Body of pancreas (tissue), 4 donors: ENCODE measurements around the gene SLC25A19. TPM values are rescaled to one million over a fixed set of nuclear protein-coding genes. Genes with fewer than 3 reads are reported as not detected.

Experiments used
- ATAC-seq: fragments of 150-250 bp; one replicate; pipeline ENCODE4 v1.9.1; 2016
- DNase-seq, 4 donors: peaks; one replicate each; pipeline ENCODE4 v3.0.0-alpha.2; 2019
- H3K27ac ChIP-seq, 4 donors: fragments of 200-600 bp; sonication (generic); 1 replicate in 3 of 4; 2 replicates in 1 of 4; pipeline versions ENCODE4 v1.5.1 to v1.6.1; 2016 to 2019; ENCODE audit warnings: mild to moderate bottlenecking in 1 of 4, mixed read lengths in 1 of 4, moderate library complexity in 1 of 4
- H3K27me3 ChIP-seq, 2 donors: fragments of 200-600 bp; sonication (generic); one replicate each; pipeline ENCODE4 v1.6.0; 2016; ENCODE audit warnings: mild to moderate bottlenecking in 1 of 2
- H3K36me3 ChIP-seq, 2 donors: fragments of 200-600 bp; sonication (generic); replicated peaks in 1 of 2; 2 replicates each; pipeline ENCODE4 v1.5.1; 2016; ENCODE audit warnings: low read depth in 2 of 2; ENCODE audit not compliant: insufficient read depth in 1 of 2
- H3K4me1 ChIP-seq: fragments of 200-600 bp; sonication (generic); one replicate; pipeline ENCODE4 v1.6.0; 2016
- H3K4me3 ChIP-seq, 2 donors: fragments of 200-600 bp; sonication (generic); 1 replicate in 1 of 2; 2 replicates in 1 of 2; pipeline ENCODE4 v1.5.1; 2016 to 2019
- H3K9me3 ChIP-seq, 3 donors: fragments of 200-600 bp; sonication (generic); 1 replicate in 2 of 3; 2 replicates in 1 of 3; pipeline ENCODE4 v1.5.1; 2016
- POLR2A ChIP-seq, 3 donors: fragments of 450-650 bp; IDR thresholded peaks; one replicate each; pipeline ENCODE4 v1.6.1; 2016; ENCODE audit warnings: antibody characterized with exemption in 3 of 3, mild to moderate bottlenecking in 2 of 3
- WGBS, 2 donors: methylation state at CpG; one replicate each; pipeline ENCODE4 v1.1.5; 2017; 5-methylcytosine and 5-hydroxymethylcytosine counted together
- intact Hi-C: fragments of 100-400 bp; cut with DNase I; formaldehyde crosslinking; loops from one replicate; pipeline ENCODE4 v1.15.1; 2023
- total RNA-seq, 2 donors: library from RNA; depleted of rRNA; stranded (reverse); fragments of >200 nt; gene quantifications; one replicate each; pipeline ENCODE4 v1.1.0, GENCODE V29; 2016
- TF ChIP-seq, protein P1 (sequence below), 7 experiments: fragments of 450-650 bp in 4 of 7; fragments of 200-600 bp in 3 of 7; sonication (generic) in 3 of 7; IDR thresholded peaks; one replicate each; pipeline ENCODE4 v1.5.1; 2016 to 2019; ENCODE audit warnings: antibody characterized with exemption in 7 of 7

SLC25A19 gene
- total RNA-seq, 2 donors from 2014 or later: 7.6 to 8.3 TPM

DNA sequence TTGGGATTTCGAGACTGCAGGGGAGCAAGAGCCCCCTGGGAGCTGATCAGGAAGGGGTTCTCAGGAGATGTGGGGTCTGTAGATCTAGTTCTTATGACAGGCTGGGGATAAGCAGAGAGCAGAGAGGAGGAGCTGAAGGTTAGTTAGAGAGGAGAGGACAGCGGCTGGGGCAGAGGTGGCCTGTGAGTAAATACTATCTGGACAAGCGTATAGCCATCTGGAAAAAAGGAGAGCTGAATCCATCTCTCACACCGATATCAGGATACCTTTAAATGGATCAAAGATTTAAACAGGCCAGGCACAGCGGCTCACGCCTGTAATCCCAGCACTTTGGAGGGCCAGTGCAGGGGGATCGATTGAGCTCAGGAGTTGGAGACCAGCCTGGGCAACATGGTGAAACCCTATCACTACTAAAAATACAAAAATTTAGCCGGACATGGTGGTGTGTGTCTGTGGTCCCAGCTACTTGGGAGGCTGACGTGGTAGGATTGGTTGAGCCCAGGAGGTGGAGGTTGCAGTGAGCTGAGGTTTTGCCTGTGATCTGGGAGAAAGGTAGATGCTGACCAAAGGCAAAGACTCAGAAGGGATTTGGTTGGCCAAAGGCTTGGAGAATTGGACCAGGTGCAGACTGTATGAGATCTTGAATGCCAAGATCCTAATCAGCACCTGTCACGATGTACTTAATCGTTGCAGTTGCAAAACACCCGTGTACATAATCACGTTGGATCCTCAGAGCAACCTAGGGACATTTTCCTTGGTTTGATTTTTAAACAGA is 18.9 kb upstream of the SLC25A19 start:
- H3K4me1 ChIP-seq: peaks cover 19% of the 10 kb centered on the region
- H3K27me3 ChIP-seq: no peaks in the 10 kb centered on the region
- intact Hi-C loops: no loop called here
- DNase-seq (no peak), ATAC-seq (no peak)
- TF ChIP-seq, protein P1, sequence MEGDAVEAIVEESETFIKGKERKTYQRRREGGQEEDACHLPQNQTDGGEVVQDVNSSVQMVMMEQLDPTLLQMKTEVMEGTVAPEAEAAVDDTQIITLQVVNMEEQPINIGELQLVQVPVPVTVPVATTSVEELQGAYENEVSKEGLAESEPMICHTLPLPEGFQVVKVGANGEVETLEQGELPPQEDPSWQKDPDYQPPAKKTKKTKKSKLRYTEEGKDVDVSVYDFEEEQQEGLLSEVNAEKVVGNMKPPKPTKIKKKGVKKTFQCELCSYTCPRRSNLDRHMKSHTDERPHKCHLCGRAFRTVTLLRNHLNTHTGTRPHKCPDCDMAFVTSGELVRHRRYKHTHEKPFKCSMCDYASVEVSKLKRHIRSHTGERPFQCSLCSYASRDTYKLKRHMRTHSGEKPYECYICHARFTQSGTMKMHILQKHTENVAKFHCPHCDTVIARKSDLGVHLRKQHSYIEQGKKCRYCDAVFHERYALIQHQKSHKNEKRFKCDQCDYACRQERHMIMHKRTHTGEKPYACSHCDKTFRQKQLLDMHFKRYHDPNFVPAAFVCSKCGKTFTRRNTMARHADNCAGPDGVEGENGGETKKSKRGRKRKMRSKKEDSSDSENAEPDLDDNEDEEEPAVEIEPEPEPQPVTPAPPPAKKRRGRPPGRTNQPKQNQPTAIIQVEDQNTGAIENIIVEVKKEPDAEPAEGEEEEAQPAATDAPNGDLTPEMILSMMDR (IDR thresholded peaks at IDR 0.05): no peak
- no peak overlapping the region for H3K4me3 ChIP-seq
- 64 to 71% methylated on average over 12 to 13 of the region's 13 CpGs for WGBS, 2 donors
- no peaks in the 10 kb centered on the region for H3K36me3 ChIP-seq
- H3K27ac ChIP-seq: peak overlapping the region in 1 of 4 donors; percentile 71
- H3K9me3 ChIP-seq: no peaks in the 10 kb centered on the region

GRCh38 chr17:75301502-75302206 is 12.4 kb upstream of the SLC25A19 start:
- no peak for ATAC-seq

GRCh38 chr17:75301049-75301448 is 11.8 kb upstream of the SLC25A19 start:
- TF ChIP-seq, protein P1 (IDR thresholded peaks at IDR 0.05): no peak
- no peak for TF ChIP-seq POLR2A (IDR thresholded peaks at IDR 0.05)
- H3K36me3 ChIP-seq: no peaks in the 10 kb centered on the region
- DNase-seq: peak in 1 of 4 donors; percentile 27
- H3K27ac ChIP-seq: no peak overlapping the region
- 61 to 67% methylated on average over 9 of the region's 9 CpGs for WGBS, 2 donors
- no peaks in the 10 kb centered on the region for H3K27me3 ChIP-seq
- no peak for ATAC-seq
- no peak overlapping the region for H3K4me3 ChIP-seq
- no peaks in the 10 kb centered on the region for H3K4me1 ChIP-seq
- intact Hi-C loops: no loop called here
- no peaks in the 10 kb centered on the region for H3K9me3 ChIP-seq

More at GRCh38 chr17:75301502-75302206, 12.4 kb upstream of the SLC25A19 start:
- no peaks in the 10 kb centered on the region for H3K36me3 ChIP-seq
- no peaks in the 10 kb centered on the region for H3K27me3 ChIP-seq
- H3K4me1 ChIP-seq: no peaks in the 10 kb centered on the region
- peak in 1 of 4 donors; percentile 38 for DNase-seq
- TF ChIP-seq POLR2A (IDR thresholded peaks at IDR 0.05): no peak
- TF ChIP-seq, protein P1 (IDR thresholded peaks at IDR 0.05): no peak
- WGBS, 2 donors: 73 to 78% methylated on average over 15 to 17 of the region's 17 CpGs
- no peak overlapping the region for H3K4me3 ChIP-seq
- intact Hi-C loops: no loop called here
- no peak overlapping the region for H3K27ac ChIP-seq
- no peaks in the 10 kb centered on the region for H3K9me3 ChIP-seq

DNA sequence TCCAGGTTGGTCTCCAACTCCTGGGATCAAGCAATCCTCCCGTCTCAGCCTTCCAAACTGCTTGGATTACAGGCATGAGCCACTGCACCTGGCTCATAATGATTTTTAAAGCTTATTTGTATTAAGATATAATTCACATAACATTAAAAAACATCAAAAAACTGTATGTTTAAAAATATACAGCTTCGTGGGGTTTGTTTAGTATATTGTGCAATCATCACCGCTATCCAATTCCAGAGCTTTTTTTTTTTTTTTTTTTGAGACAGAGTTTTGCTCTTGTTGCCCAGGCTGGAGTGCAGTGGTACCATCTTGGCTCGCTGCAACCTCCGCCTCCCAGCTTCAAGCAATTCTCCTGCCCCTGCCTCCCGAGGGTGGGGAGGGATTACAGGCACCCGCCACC is 11.0 kb upstream of the SLC25A19 start:
- 60 to 75% methylated on average over 7 of the region's 7 CpGs for whole genome bisulfite sequencing, 2 donors
- Histone ChIP-seq H3K27me3 (no peaks in the 10 kb centered on the region), H3K9me3 (no peaks in the 10 kb centered on the region), H3K4me3 (no peak overlapping the region), H3K27ac (no peak overlapping the region), H3K36me3 (no peaks in the 10 kb centered on the region), H3K4me1 (no peaks in the 10 kb centered on the region)
- no peak for TF ChIP-seq POLR2A (IDR thresholded peaks at IDR 0.05)
- TF ChIP-seq, protein P1 (IDR thresholded peaks at IDR 0.05): no peak
- DNase-seq: no peak
- ATAC-seq: no peak
- intact Hi-C loops: no loop called here
